GM21619 (cell line): ENCODE data around the gene PTPRS.
A peak's percentile ranks its signal among the peaks of the same experiment; 100 is the strongest.
"Not testable (repeated sequence)": the region's sequence is repeated elsewhere in the genome, so short reads cannot be mapped to it uniquely, and the experiment has no call there.

ENCODE experiments used
- ATAC-seq: cut with Tn5 transposase; IDR thresholded peaks from one replicate; pipeline ENCODE4 v1.9.1; 2021; ENCODE audit not compliant: unreplicated experiment

PTPRS gene

DNA sequence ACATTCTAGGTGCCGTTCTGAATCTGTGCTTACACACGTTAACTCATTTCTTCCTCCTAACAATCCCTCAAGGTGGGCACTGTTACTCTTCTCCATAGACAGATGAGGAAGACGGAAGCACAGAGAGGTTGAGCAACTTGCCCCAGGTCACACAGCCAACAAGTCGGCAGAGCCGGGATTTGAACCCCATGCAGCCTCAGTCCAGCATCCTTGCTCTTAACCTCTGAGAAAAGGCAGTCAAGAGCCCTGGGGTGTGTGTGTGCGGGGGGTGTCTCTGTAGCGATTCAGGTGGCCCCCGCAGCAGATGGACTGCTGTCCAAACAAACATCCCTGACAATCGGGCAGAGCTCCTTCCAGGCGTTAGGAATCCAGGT is 6.3 kb downstream of the PTPRS start:
- ATAC-seq = no peak

DNA sequence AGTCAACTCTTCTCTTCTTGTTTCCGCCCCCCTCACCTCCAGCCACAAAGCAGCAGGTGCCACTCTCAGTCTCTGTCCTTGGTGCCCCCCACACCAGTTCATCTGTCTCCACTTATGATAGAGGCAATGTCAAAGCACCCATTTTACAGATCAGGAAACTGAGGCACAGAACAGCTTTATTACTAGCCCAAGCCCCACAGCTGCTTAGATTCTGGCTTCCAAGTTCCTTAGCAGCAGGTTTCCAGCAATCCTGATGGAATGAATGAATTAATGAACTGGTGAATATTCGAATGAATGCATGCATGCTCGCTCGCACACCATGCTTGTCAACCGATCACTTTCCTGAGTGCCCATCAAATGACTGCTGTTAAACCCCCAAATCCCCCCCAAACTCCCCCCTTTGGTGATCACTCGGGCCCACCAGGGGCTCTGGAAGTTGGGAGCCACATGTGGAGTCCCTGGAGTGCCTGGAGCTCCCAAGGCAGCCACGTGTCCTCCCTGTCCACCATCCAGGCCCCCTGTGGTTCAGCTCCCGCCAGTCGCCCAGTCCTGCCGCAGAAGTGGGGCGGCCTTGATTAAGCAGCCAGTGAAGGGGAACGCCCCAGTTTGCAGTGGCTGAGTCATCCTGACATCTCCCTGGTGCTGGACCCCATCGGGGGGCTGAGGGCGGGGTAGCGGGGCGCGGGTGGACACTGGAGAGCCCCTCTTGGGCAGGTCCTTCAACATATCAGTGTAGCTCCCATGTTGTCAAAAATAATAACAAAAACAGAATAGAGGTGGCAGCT is 6.8 kb downstream of the PTPRS start:
- no peak for ATAC-seq

DNA sequence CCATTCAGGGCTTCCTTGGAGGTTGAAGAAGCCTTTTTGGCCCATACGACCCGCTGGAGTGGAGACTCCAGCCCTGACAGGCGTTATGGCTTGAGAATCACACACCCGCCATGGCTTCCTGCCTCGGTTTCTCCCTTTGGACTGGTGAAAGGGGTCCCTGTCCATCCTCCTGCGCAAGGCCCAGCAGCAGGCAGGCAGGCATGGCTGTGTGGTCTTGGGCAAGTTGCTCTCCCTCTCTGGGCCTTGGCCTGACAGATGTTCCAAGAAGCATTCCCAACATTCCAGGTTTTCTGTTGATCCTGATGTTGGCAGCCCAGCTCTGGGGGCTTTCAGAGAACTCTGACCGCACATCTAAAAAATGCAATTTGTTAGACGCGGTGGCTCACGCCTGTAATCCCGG is 8.1 kb downstream of the PTPRS start:
- ATAC-seq = no peak

DNA sequence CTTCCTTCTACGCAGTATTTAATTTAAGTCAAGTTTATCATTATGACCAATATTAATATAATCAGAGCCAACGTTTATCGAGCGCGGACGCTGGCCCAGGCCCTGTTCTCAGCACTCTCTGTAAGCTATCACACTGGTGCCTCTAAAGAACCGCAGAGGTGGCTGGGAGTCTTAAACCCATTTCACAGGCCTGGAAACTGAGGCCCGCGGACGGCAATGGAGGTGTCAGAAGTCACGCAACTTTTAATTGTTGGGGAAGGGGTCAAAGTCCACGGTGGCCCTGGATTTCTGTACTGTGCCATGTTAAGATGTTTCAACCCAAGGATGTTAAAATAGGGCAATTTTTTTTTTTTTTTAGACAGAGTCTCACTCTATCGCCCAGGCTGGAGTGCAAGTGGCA is 8.8 kb downstream of the PTPRS start:
- no peak for ATAC-seq

DNA sequence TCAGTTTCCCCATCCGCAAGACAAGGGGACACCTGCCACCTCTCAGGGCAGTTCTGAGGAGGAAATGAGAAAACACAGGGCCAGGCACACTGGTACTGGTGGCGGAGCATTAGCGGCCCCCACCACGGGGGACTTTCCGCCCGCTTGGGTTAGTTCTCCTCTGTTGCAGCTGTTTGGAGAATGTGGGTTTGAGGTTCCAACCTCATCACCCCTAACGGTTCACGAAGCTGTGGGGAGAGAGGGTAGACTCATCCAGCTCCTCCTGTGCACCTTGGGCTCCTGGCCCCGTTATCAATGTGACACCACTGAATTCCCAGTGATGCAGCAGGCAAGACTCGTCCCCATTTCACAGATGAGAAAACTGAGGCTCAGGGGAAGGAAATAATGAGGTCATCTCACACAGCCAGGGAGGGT is 10.3 kb downstream of the PTPRS start:
- ATAC-seq = no peak

DNA sequence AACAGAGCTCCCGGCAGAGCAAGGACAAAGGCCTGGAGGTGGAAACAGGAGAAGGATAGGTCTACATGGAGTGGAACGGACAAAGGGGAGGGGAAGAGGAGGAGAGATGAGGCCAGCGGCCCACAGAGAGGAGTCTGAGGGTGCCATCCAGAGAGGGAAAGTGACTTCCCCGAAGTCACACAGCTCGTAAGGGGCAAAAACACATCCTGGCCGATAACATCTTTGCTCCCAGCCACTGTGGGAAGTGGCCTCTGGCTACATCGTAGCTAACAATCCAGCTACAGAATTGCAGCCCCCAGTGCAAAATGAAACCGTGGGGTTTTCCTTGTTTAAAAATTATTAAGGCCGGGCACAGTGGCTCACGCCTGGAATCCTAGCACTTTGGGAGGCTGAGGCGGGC is 11.5 kb downstream of the PTPRS start:
- no peak for ATAC-seq

DNA sequence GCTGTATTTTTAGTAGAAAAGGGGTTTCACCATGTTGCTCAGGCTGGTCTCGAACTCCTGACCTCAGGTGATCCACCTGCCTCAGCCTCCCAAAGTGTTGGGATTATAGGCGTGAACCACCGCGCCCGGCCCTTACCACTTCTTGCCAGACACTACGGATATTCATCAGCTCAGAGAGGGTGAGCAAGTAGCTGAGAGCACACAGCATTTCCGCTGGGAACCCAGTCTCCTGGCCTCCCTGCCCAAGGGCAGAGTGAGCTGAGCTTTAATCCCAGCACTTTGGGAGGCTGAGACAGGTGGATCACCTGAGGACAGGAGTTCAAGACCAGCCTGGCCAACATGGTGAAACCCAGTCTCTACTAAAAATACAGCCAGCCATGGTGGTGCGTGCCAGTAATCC is 12.2 kb downstream of the PTPRS start:
- ATAC-seq = not testable (repeated sequence)

DNA sequence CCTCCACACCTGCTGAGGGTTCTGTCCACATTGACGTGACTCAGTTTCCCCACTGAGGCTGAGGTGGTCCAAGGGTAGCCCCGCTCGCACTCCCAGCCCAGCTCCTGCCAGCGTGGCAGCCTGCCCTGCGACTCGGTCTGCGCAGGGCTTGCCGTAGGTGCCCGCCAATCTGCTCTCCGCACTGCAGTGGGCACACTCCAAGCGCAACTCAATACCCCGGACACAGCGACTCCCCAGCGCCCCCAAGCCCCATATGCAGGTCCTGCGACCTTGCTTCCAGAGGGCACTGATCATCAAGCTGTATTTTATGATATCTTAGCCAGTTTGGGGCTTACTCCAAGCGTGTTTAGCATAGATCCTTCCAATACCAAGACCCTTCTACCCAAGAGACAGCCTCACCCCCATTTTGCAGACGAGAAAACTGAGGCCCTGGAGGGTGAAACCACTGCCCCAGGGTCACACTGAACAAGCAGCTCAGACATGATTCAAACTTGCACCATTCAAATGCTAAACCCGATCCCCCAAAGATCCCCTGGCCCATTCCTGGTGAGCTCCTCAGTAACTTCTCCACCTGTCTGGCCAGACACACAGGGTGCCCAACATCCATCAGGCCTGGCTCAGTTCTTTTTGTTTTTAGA is 13.5 kb downstream of the PTPRS start:
- no peak for ATAC-seq

DNA sequence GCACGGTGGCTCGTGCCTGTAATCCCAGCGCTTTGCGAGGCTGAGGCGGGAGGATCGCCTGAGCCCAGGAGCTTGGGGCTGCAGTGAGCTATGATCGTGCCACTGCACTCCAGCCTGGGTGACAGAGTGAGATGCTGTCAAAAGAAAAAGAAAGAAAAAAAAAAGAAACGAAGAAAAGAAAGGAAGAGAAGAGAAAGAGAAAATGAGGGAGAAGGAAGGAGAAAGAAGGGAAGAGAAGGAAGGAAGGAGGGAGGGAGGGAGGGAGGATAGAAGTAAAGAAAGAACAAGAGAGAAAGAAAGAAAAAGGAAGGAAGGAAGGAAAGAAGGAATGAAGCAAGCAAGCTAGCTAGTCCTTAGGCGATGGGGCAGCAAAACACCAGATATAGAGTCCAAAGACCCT is 14.1 kb downstream of the PTPRS start:
- ATAC-seq = no peak

DNA sequence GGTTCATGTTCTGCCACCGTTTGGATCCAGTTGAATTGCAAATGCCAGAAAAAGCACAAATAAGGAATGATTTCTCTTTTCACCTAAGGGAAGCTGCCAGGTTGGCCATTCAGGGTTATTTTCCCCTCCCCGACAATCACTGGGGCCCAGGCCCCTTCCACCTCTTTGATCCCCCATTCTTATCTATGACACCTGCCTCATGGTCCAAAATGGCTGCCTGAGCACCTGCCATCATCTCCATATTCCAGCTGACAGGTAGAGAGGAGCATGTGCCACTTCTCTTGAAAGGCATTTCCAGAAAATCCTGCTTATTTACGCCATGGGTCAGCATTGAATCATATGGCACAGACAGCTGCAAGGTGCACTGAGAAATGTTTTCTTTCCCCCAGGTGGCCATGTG is 15.7 kb downstream of the PTPRS start:
- ATAC-seq = no peak

DNA sequence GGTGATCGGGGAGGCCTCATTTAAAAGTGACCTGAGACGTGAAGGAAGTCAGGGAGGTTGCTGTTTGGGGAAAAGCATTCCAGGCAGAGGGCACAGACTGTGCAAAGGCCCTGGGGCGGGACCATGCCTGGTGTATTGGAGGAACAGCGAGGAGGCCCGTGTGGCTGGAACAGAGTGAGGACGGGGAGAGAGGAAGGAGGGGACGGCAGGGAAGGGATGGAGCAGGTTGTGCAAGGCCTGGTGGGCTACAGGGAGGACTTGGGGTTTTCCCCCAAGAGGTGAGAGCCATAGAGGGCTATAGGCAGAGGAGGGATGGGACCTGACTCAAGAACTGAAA is 17.2 kb downstream of the PTPRS start:
- no peak for ATAC-seq

DNA sequence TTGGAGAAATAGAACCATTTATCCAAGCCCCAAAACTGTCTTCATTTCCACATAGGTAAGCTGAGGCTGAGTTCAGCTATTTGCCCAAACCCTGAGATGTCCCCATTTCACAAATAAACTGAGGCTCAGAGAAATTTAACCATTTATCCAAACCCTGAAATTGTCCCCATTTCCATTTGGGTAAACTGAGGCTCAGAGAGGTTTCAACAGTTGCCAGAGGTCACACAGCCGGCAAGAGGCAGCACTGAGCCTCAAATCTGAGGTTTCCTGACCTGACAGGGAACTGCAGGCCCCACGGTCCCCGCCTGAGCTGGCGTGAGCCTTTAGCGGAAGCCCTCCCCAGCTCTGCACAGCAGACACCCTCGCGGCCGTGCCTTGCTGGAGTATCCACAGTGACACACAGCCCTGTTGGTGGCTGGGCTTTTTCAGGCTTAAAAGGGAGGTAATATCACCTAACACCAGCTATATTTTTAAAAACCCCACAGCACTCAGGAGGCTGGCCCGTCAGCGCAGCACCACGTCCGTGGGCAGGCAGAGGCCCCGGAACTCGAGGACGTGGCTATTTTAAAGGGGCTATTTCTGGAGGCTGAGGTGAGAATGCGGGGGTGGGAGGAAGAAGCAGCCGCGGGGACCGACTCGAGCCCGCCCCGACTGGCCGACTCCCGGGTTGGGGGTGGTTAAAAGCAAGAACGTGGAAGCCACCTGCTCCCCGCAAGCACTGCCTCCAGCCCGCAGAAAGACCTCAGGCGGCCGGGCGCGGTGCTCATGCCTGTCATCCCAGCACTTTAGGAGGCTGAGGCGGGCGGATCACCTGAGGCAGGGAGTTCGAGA is 18.5 kb downstream of the PTPRS start:
- peak; percentile 59 for ATAC-seq

DNA sequence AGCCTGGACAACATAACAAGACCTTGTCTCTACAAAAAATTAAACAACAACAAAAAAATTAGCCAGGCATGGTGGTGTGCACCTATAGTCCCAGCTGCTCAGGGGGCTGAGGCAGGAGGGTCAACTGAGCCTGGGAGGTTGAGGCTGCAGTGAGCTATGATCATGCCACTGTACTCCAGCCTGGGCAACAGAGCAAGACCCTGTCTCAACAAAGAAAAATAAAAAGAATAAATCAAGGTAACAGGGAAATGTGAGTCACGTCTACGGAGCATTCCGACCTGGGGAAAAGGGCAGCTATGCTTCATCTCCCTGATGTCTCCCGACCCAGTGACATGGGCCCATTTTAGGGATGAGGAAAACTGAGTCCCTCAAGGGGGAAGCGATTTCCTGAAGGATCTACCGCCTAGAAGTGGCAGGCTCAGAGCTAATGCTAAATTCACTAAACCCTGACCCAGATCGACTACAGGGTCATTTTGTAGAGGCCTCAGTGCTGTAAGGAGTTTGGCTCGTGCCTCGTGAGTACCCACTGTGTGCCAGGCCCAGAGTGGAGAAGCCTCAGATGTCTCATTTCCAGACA is 19.5 kb downstream of the PTPRS start:
- ATAC-seq = no peak

DNA sequence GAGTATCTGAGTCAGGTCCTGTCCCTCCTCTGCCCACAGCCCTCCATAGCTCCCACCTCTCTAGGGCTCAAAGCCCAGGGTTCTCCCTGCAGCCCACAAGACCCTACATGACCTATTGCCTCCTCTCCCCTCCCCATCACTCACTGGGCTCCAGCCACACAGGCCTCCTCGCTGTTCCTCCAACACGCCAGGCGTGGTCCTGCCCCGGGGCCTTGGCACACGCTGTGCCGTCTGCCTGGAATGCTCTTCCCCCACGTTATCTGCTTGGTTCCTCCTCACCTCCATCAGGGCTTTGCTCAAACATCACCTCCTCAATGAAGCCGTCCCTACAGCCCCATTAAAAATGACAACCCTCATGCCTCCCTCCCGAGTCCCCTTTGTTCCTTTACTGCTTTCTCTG is 21.1 kb downstream of the PTPRS start:
- no peak for ATAC-seq

DNA sequence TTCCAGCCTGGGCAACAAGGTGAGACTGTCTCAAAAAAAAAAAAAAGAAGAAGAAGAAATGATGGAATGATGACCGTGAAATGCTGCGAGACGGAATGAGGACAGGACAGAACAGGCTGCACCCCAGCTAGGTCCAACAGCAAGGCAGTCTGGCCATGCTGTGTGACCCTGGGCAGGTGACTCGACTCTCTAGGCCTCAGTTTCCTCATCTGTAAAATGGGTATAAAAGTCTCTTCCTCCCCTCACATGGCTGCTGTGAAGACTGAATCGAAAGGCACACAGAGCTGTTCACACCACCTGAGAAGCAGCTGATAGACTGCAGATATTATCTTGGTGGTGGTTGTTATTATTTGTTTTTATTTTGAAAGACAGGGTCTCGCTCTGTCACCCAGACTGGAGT is 22.3 kb downstream of the PTPRS start:
- ATAC-seq = no peak

DNA sequence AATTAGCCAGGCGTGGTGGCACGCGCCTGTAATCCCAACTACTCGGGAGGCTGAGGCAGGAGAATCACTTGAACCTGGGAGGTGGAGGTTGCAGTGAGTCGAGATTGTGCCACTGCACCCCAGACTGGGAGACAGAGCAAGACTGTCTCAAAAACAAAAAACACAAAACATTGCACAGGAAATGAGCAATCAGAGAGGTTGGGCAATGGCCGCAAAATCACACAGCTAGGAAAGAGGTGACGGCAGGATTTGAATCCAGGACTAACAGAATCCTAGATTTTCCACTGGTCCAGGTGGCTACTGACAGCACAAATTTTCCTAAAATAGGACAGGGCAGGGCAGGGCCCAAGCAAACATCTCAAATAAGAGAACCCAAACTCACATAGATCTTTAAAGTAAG is 23.3 kb downstream of the PTPRS start:
- no peak for ATAC-seq

DNA sequence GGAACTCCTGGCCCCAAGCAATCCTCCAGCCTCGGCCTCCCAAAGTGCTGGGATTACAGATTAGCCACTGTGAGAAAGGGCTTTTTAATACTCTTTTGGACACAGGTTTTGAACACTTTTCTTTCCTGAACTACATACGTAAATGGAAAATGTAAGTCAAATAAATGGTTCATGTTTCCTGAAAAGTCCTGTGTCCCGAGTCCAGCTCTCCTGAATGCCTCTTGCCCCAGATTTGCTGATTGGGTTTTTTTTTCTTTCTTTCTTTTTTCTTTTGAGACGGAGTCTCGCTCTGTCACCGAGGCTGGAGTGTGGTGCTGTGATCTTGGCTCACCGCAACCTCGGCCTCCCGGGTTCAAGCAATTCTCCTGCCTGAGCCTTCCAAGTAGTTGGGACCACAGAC is 24.5 kb downstream of the PTPRS start:
- ATAC-seq = no peak

DNA sequence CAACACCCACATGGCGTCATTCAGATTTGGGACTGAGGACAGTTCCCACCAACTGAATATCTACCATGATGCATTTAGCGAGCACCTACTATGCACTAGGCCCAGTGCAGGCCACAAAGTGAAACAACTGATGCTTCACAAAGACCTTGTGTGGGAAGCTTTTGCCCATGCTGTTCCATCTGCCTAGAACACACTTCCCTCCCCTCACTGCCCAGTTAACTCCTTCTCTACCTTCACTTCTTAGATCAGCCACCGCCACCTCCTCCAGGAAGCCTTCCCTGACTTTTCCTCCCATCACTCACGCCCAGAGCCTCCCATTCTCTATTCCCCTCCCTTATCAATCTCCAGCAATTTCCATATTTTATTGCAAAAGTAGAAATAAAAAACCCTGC is 25.7 kb downstream of the PTPRS start:
- ATAC-seq = no peak

DNA sequence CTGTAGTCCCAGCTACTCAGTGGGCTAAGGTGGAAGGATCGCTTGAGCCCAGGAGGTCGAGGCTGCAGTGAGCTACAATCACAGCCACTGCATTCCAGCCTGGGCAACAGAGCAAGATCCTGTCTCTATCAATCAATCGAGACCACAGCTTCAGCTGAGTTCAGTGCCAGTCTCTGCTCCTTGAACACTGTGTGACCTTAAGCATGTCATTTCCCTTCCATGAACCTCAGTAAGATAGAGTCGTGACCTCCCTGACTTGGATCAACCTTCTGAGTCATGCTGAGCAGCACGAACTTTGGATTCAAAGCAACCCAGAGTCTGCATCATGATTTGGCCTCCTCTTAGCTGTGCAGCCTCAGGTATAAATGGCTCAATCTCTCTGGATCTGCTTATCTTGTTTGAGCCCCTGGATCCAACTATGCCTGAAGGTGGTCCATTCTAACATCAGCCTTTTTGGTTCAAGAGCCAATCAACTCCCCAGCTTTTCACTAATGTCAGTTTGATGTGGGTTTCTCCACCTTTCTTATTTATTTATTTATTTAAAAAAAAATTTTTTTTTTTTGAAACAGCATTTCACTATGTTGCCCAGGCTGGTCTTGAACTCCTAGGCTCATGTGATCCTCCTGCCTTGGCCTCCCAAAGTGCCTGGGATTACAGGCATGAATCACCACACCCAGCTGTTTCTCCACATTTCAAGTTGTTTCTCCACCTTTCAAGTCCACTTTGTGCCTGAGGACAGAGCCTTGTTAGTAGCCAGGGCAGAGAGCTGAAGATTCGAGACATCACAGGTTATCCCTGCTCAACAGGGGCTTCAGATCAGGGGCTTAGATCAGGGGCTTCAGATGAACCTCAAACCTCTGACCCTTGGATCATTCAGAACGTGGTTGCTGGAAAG is 26.4 kb downstream of the PTPRS start:
- no peak for ATAC-seq

DNA sequence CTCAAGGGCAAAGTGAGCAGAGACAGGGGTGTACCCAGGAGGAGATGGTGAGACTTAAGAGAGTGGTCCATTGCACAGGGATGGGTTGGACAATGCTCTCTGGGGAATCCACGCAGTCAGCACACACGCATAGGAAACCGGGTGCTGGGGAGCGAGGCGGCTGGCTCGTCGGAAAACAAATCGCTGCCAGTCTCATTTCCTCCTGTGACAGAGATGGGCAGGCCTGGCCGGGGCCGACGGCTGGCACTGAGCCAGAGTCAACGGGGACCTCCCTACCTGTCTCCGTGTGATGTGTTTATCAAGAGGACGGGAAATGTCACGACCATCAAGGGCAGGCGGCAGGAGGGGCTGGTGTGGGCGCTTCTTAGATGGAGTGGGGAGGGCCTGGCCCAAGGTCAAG is 27.3 kb downstream of the PTPRS start:
- ATAC-seq = no peak

DNA sequence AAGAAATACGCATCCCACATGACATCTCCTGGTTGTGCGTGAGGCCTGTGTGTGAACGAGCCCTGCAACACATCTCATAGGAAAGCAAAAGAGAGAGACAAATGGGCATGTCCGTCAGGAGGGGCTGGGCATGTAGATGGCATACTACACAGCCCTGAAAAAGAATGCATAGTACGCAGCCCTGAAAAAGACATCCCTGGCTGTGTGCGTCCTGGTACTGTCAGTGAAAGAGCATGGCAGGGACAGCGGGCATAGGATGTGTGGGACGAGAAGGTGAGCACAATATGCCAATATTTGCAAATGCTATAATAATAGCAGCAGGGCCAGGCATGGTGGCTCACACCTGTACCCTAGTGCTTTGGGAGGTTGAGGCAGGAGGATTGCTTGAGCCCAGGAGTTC is 28.6 kb downstream of the PTPRS start:
- ATAC-seq = no peak
